Testis (tissue), 3 donors: ENCODE results near the gene EFCAB12. TPM values are rescaled to one million over a fixed set of nuclear protein-coding genes. Genes with fewer than 3 reads are reported as not detected.

ENCODE experiments used
- DNase-seq: peaks from one replicate; pipeline ENCODE4 v3.0.0-alpha.2; 2019
- H3K27ac ChIP-seq, 2 donors: fragments of 200-600 bp; sonication (generic); one replicate each; pipeline ENCODE4 v1.5.1; 2019
- H3K27me3 ChIP-seq: fragments of 200-600 bp; sonication (generic); one replicate; pipeline ENCODE4 v1.5.1; 2019
- H3K36me3 ChIP-seq: fragments of 200-600 bp; sonication (generic); one replicate; pipeline ENCODE4 v1.5.1; 2017; ENCODE audit warnings: low read depth; ENCODE audit errors: missing control alignments
- H3K4me1 ChIP-seq: fragments of 200-600 bp; sonication (generic); one replicate; pipeline ENCODE4 v1.5.1; 2019
- H3K4me3 ChIP-seq, 2 donors: fragments of 200-600 bp; sonication (generic); one replicate each; pipeline ENCODE4 v1.5.1; 2017 to 2019
- H3K9me3 ChIP-seq: fragments of 200-600 bp; sonication (generic); one replicate; pipeline ENCODE4 v1.5.1; 2017
- CTCF ChIP-seq, 3 experiments: fragments of 450-650 bp in 2 of 3; fragments of 200-600 bp in 1 of 3; sonication (generic) in 1 of 3; IDR thresholded peaks; one replicate each; pipeline ENCODE4 v1.5.1; 2016 to 2019; ENCODE audit warnings: antibody characterized with exemption in 3 of 3, mild to moderate bottlenecking in 2 of 3, moderate library complexity in 1 of 3
- POLR2A ChIP-seq: fragments of 450-650 bp; IDR thresholded peaks from one replicate; pipeline ENCODE4 v1.6.1; 2017; ENCODE audit warnings: antibody characterized with exemption, mild to moderate bottlenecking, moderate library complexity
- WGBS, 2 donors: methylation state at CpG; one replicate each; pipeline ENCODE4 v1.1.5; 2018; 5-methylcytosine and 5-hydroxymethylcytosine counted together
- intact Hi-C: fragments of 100-400 bp; cut with DNase I; formaldehyde crosslinking; loops from one replicate; pipeline ENCODE4 v1.15.1; 2023; ENCODE audit warnings: low total_unique reads
- polyA plus RNA-seq: library from polyadenylated mRNA; stranded (reverse); fragments of 350-450 nt; fragmentation: Illumina TruSeq; extraction: RNeasy Lipid Tissue Mini Kit (QIAGEN cat#74804); gene quantifications from one replicate; pipeline ENCODE4 v1.2.3, GENCODE V29; 2014; ENCODE audit warnings: low read depth, low replicate concordance; ENCODE audit not compliant: insufficient read depth
- total RNA-seq, 2 donors: library from RNA; depleted of rRNA; stranded (reverse); fragments of >200 nt; gene quantifications; one replicate each; pipeline ENCODE4 v1.2.3, GENCODE V29; 2016

Gene EFCAB12
- total and polyA plus RNA-seq, 3 donors from 2014 or later = 7.3 to 16.0 (median 13.7) TPM

GRCh38 chr3:129473769-129474152 is 45.3 kb upstream of the EFCAB12 start:
- TF ChIP-seq POLR2A = no peak
- no peak for TF ChIP-seq CTCF (IDR thresholded peaks at IDR 0.05)
- intact Hi-C loops = no loop called here
- no peaks in the 10 kb centered on the region for H3K9me3 ChIP-seq
- peaks cover 10% of the 10 kb centered on the region for H3K4me1 ChIP-seq
- DNase-seq = no peak
- WGBS, 2 donors = 71 to 79% methylated on average over 4 of the region's 4 CpGs
- H3K27me3 ChIP-seq = no peaks in the 10 kb centered on the region
- no peak overlapping the region for H3K27ac ChIP-seq
- H3K4me3 ChIP-seq = no peak overlapping the region
- no peaks in the 10 kb centered on the region for H3K36me3 ChIP-seq

GRCh38 chr3:129473067-129473768 is 44.8 kb upstream of the EFCAB12 start:
- WGBS, 2 donors = 49 to 69% methylated on average over 4 of the region's 4 CpGs
- peaks cover 10% of the 10 kb centered on the region for H3K4me1 ChIP-seq
- H3K27me3 ChIP-seq = no peaks in the 10 kb centered on the region
- DNase-seq = no peak
- no peaks in the 10 kb centered on the region for H3K36me3 ChIP-seq
- intact Hi-C loops = no loop called here
- no peaks in the 10 kb centered on the region for H3K9me3 ChIP-seq
- TF ChIP-seq CTCF (IDR thresholded peaks at IDR 0.05) (no peak), POLR2A (no peak)
- no peak overlapping the region for H3K27ac ChIP-seq
- no peak overlapping the region for H3K4me3 ChIP-seq

GRCh38 chr3:129470861-129471260 is 42.4 kb upstream of the EFCAB12 start:
- H3K36me3 ChIP-seq = no peaks in the 10 kb centered on the region
- intact Hi-C loops = no loop called here
- TF ChIP-seq POLR2A (no peak), CTCF (IDR thresholded peaks at IDR 0.05) (no peak)

GRCh38 chr3:129469026-129469425 is 40.6 kb upstream of the EFCAB12 start:
- Histone ChIP-seq H3K9me3 (no peaks in the 10 kb centered on the region), H3K36me3 (no peaks in the 10 kb centered on the region), H3K27me3 (no peaks in the 10 kb centered on the region), H3K27ac (peak overlapping the region in 1 of 2 donors; percentile 53), H3K4me1 (peaks cover 10% of the 10 kb centered on the region), H3K4me3 (no peak overlapping the region)
- peak; percentile 29 for DNase-seq
- TF ChIP-seq POLR2A = no peak
- TF ChIP-seq CTCF (IDR thresholded peaks at IDR 0.05) = no peak
- 47 to 50% methylated on average over 2 of the region's 2 CpGs for WGBS, 2 donors
- intact Hi-C loops = no loop called here

More at GRCh38 chr3:129470861-129471260, 42.4 kb upstream of the EFCAB12 start:
- Histone ChIP-seq H3K27me3 (no peaks in the 10 kb centered on the region), H3K4me3 (no peak overlapping the region), H3K4me1 (peaks cover 10% of the 10 kb centered on the region), H3K27ac (no peak overlapping the region), H3K9me3 (no peaks in the 10 kb centered on the region)
- no peak for DNase-seq
- WGBS, 2 donors = 90 to 100% methylated on average over 2 of the region's 2 CpGs

GRCh38 chr3:129467932-129468331 is 39.5 kb upstream of the EFCAB12 start:
- WGBS, 2 donors = 77 to 100% methylated on average over 1 of the region's 1 CpG
- DNase-seq = no peak
- no peaks in the 10 kb centered on the region for H3K27me3 ChIP-seq
- no peaks in the 10 kb centered on the region for H3K9me3 ChIP-seq
- no peak overlapping the region for H3K27ac ChIP-seq
- H3K4me3 ChIP-seq = no peak overlapping the region
- H3K4me1 ChIP-seq = peaks cover 1% of the 10 kb centered on the region
- no peaks in the 10 kb centered on the region for H3K36me3 ChIP-seq
- intact Hi-C loops = no loop called here
- TF ChIP-seq CTCF (IDR thresholded peaks at IDR 0.05) = no peak
- TF ChIP-seq POLR2A = no peak
